ENCODE results near the gene ZMYND11.

The ZMYND11 gene

DNA sequence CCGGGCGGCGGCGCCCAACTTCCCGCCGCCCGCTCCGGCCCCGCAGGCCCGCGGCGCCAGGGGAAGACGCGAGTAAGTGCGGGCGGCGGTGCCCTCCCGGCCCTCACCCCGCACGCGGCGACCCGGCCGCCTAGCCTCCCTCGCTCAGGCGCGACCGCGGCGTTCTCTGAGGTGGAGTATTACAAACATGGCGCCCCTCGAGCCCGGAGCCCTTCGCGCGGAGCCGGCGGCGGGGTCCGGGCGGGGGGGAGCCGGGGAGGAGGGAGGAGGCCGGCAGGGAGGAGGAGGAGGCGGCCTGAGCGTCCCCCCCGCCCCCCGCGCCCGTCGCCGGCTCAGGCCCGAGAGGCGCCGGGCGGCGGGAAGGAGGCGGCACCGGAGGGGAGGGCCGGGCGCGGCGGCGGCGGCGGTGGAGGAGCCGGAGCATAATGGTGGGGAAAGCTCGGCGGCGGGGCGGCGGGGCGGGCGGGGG is at the start of gene ZMYND11:
Gene ZMYND11 (plus strand): TSS at position 324 of the 469 bp plus-strand sequence. CDS start 44,558 bp downstream, outside the sequence.
- DNase-seq: peak in 1 of 2 donors; percentile 26

- DNase-seq: no peak
Observed at GRCh38 chr10:86031-86430, 49.2 kb upstream of the ZMYND11 start.

DNA sequence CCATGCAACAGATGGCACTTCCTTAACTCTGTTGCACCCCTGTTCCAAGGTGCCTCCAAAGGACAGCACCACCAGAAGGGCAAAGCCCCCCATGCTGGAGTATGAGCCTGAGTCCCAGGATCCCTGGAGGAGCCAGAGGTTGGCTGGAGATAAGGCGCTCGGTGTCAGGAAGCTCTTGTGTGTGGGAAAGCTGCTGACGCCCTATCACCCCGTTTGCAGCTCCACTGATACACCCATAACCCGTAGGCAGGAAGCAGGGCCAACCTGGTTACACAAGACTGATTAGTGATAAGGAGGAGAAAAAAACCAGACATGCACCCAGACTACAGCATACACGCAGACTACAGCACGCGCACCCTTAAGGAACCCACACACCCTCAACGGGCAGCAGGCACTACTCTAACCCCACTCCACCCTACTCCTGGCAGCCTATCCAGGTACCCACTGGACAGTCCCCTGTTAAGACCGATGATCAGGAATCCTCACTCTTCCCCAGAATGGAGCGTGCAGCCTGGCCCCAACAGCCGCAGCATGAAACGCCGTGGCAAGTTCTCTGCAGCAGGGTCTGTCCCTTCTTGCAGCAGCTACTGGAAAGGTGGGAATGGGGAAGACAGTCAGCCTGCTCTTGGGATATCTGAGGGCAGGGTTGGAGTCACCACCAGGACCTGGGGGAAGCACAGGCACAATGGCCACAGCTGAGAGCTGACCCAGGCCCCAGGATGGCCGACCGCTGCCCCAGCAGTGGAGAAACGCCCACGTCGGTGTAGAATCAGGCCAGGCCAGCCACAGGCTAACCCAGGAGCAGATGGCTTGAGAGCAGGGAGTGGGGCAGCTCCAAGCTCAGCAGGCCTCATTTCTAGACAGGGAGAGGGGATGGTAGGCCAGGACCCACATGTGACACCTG is 47.8 kb upstream of the ZMYND11 start:
- DNase-seq: no peak

- no peak for DNase-seq
Observed at GRCh38 chr10:88253-88652, 47.0 kb upstream of the ZMYND11 start.

- no peak for DNase-seq
Observed at GRCh38 chr10:89248-89647, 46.0 kb upstream of the ZMYND11 start.

- no peak for DNase-seq
Observed at GRCh38 chr10:90161-90560, 45.1 kb upstream of the ZMYND11 start.

DNA sequence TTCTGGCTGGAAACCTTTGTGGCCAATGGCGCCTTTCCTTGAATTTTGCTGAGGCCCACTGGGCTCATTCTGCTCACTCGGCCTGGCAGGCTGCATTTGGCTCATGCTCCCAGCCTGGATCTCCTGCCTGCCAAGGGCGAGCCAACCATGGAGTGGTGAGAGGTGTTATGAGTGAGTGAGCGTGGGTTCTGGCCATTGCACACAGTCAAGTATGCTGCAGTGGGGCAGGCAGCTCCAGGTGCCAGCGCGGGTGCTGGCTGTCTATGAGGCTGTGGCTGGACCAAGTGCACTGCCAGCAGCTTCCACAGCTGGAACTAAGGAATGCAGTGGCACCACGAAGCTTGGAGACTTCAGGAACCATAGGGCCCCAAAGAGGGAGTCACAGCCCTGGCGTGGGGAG is 43.9 kb upstream of the ZMYND11 start:
- DNase-seq: no peak

DNA sequence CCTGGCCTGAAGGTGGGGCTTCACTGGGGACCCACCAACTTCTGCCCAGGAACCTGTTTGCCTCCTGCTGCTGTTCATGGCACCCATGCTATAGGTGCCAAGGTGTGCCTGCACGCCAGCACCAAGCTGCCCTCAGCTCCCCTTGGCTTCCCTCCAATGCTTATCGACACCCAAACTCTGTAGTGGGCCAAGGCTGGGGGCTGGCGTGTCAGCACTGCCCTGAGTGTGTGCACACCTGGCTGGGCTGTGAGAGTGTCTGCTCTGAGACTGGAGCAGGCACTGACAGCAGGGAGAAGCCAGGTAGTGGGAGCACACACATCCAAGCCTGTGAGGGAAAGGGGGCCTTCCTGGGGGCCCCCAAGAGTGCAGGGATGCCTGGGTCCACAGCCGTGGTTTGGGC is 43.1 kb upstream of the ZMYND11 start:
- no peak for DNase-seq

GRCh38 chr10:92846-93245 is 42.4 kb upstream of the ZMYND11 start:
- DNase-seq: no peak

GRCh38 chr10:94613-95012 is 40.6 kb upstream of the ZMYND11 start:
- DNase-seq: no peak

DNA sequence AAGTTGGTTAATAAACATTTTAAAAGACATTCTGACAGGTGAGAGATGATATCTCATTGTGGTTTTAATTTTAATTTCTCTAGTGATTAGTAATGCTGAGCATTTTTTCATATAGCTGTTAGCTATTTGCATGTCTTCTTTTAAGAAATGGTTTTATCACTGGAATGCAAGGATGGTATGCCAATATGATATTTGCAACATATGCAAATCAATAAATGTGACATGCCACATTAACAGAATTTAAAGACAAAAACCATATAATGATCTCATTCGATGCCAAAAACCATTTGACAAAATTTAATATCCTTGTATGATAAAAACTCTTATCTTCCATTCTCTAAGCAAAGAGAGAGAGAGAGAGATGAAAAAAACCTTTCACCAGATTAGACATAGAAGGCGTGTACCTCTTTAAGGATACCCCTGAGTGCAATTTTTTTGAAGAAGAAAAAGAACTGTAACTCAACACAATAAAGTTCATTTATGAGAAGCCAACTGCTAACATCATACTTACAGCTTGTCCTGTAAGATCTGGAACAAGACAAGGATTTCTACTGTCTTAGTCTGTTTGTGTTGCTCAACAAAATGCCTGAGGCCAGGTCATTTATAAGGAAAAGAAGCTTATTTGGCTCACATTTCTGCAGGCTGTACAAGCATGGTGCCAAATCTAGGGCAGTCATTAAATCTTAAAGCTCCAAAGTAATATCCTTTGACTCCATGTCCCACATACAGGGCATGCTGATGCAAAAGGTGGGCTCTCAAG is 39.7 kb upstream of the ZMYND11 start:
- DNase-seq: no peak

- no peak for DNase-seq
Observed at GRCh38 chr10:96466-96865, 38.8 kb upstream of the ZMYND11 start.

- DNase-seq: no peak
Observed at GRCh38 chr10:104416-104815, 30.8 kb upstream of the ZMYND11 start.

GRCh38 chr10:104862-105565 is 30.2 kb upstream of the ZMYND11 start:
- no peak for DNase-seq

DNA sequence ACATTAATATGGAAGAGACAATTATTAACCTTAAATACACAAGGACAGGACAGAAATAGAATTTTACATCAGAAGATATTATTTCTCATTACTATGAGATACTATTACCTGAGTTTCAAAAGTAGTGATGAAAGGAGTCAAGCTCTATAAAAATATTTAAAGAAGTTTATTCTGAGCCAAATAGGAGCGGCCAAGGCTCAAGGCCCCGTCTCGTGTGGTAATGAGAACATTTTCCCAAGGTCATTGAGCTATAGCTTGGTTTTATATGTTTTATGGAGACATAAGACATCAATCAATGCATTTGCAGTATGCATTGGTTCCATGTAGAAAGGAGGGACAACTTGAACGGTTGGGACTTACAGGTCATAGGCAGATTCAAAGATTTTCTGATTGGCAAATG is 29.4 kb upstream of the ZMYND11 start:
- no peak for DNase-seq

DNA sequence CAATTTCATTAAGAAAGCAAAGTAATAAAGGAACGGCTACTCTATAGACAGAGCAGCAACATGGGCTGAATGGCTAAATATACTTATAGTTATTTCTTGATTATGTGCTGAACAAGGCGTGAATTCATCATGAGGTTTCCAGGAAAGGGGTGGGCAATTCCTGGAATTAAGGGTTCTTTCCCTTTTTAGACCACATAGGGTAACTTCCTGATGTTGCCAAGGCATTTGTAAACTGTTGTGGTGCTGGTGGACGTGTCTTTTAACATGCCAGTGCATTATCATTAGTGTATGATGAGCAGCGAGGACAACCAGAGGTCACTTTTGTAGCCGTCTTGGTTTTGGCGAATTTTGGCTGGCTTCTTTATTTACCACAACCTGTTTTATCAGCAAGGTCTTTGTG is 28.5 kb upstream of the ZMYND11 start:
- peak in 1 of 2 donors; percentile 35 for DNase-seq

DNA sequence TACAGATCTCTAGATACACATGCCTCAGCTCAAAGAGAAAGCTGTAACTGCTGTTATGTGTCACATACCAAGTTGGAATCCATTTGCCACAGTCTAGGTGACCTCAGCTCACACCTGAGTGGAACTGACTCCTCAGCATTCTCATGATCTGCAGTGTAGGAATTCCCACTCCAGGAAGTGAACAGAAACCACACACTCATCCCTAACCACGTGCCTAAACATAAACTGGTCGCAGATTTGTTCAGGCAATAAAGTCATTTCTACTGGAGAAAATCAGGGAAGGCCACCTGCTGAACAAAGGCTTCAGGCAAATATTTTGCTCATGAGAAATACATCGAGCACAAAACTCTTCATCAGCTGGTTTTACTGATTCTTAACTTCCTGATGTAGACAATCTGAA is 23.0 kb upstream of the ZMYND11 start:
- DNase-seq: no peak

- DNase-seq: no peak
Observed at GRCh38 chr10:124874-125273, 10.4 kb upstream of the ZMYND11 start.

DNA sequence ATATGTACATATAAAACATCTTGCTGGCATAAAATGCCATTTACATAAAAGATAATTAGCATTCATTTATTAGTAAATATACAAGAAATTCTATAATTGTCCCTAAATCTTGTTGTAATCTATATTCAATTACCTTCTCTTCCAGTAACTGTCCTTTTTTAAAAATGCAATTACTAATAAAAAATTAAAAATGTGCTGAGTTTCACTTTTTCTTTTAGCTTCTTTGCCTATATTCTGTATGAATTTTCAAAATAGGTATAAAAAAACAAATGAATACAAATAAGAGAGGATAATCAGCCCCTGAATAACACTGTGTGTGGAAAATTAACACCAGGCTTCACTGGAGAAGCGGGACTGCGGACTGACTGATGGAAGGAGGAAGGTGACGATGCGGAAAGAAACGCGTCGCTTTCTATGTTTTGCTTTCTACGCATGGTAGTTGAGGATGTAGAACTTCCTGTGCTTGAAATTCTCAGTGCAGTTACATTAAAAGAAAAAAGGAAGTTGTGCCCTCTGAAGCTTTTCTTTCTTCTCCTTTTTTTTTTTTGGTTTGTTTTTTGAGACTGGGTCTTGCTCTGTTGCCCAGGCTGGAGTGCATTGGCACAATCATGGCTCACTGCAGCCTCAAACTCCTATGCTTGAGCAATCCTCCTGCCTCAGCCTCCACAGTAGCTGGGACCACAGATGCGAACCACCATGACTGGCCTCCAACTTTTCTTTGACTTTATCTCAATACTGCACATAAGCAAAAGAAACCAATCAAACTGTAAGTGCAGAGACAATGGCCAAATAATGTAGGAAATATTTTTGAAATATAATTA is 7.4 kb upstream of the ZMYND11 start:
- peak; percentile 65 to 73 for DNase-seq

GRCh38 chr10:129810-130209 is 5.4 kb upstream of the ZMYND11 start:
- no peak for DNase-seq

DNA sequence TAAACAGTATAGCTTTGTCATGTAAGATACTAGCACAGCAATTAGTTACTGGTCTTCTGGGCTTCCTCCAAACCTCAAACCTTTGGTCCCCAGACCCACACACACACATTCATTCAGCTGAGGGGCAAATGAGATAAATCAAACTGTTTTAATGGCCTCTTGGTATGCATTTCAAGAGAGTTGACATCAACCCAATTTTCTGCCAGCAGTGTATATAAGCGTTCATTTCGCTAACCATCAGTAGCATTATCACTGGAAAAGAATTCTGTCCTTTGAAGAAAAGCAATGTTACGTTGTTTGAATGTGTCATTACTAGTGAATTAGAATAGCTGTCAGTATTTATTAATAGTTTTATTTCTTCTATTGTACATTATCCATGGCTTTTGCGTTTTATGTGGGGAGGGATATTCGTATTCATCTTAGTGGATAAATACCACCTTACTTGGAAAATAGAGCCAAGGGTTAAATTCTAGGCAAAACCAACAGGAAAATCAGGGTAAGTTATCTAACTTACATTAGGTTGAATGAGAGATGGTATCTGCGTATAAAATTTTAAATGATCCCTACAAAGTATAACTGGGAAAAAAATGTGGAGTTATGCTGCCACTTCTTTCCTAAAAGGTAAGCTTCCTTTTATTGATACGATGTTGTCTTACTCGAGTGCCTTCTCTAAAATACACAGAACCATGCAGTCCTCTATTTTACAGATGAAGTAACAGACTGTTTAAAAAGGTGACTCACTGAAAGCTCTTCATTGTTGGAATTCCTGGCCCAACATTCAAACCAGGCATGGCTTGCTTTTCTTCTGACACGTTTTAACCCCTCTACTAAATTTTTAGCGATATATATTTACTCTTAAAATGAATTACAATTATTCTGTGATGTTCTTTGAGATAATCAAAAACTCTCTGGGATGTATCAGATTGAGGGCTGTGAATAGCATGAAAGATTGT is 2.0 kb upstream of the ZMYND11 start:
- no peak for DNase-seq

Data from inflammatory macrophage treated with lipopolysaccharide for 1 hour (primary cell).